Activated gamma-delta T cell (primary cell): Measurements from ENCODE around the gene HADH.
"Not testable (repeated sequence)": the region's sequence is repeated elsewhere in the genome, so short reads cannot be mapped to it uniquely, and the experiment has no call there.

Experiments used
- DNase-seq: peaks from one replicate; lab custom pipeline; 2025; lab: John Stamatoyannopoulos, UW
- total RNA-seq, 2 donors: gene quantifications; one replicate each; lab custom pipeline; 2026; lab: John Stamatoyannopoulos, UW

Gene HADH
- total RNA-seq, result 27.2 to 27.7 reads per million in 2 donors

- DNase-seq, result peak; percentile 89
Measured at GRCh38 chr4:107989537-107990386, at the start of gene HADH. HADH (plus strand) TSS chr4:107989889; CDS start chr4:107989933, 44 bp downstream.

- DNase-seq, result no peak
Measured at GRCh38 chr4:107945809-107946208, 43.9 kb upstream of the HADH start.

- no peak for DNase-seq
Measured at GRCh38 chr4:107950746-107951540, 38.7 kb upstream of the HADH start.

- DNase-seq, result no peak
Measured at GRCh38 chr4:107951551-107951950, 38.1 kb upstream of the HADH start.

GRCh38 chr4:107956011-107956410 is 33.7 kb upstream of the HADH start:
- DNase-seq, result no peak

- no peak for DNase-seq
Measured at GRCh38 chr4:107966903-107967302, 22.8 kb upstream of the HADH start.

- not testable (repeated sequence) for DNase-seq
Measured at GRCh38 chr4:107967519-107967918, 22.2 kb upstream of the HADH start.

- not testable (repeated sequence) for DNase-seq
Measured at GRCh38 chr4:107967921-107968320, 21.8 kb upstream of the HADH start.

GRCh38 chr4:107970063-107970798 is 19.5 kb upstream of the HADH start:
- no peak for DNase-seq

GRCh38 chr4:107972605-107973004 is 17.1 kb upstream of the HADH start:
- DNase-seq, result no peak

GRCh38 chr4:107974523-107974922 is 15.2 kb upstream of the HADH start:
- no peak for DNase-seq

- no peak for DNase-seq
Measured at GRCh38 chr4:107977482-107977881, 12.2 kb upstream of the HADH start.

GRCh38 chr4:107977966-107978705 is 11.6 kb upstream of the HADH start:
- no peak for DNase-seq

GRCh38 chr4:107978716-107979451 is 10.8 kb upstream of the HADH start:
- no peak for DNase-seq

- DNase-seq, result no peak
Measured at GRCh38 chr4:107987916-107988762, 1.6 kb upstream of the HADH start.

- DNase-seq, result no peak
Measured at GRCh38 chr4:107988763-107989035, 990 bp upstream of the HADH start.

- DNase-seq, result no peak
Measured at GRCh38 chr4:107989162-107989536, 540 bp upstream of the HADH start.

- no peak for DNase-seq
Measured at GRCh38 chr4:107991945-107992630, 2.4 kb downstream of the HADH start.

- DNase-seq, result no peak
Measured at GRCh38 chr4:107993969-107994368, 4.3 kb downstream of the HADH start.

GRCh38 chr4:107994894-107995293 is 5.2 kb downstream of the HADH start:
- no peak for DNase-seq
